ENCODE data around the gene GREB1L. TPM values are rescaled to one million over a fixed set of nuclear protein-coding genes. Genes with fewer than 3 reads are reported as not detected.

The GREB1L gene
- total RNA-seq, 1 donor from 2014 or later, result 0.98 TPM

GRCh38 chr18:21486905-21487437 is 244.9 kb downstream of the GREB1L start:
- Histone ChIP-seq H3K9me3 (no peaks in the 10 kb centered on the region), H3K4me1 (no peaks in the 10 kb centered on the region), H3K4me3 (no peak overlapping the region), H3K36me3 (no peaks in the 10 kb centered on the region), H3K27ac (no peak overlapping the region), H3K27me3 (no peaks in the 10 kb centered on the region)
- TF ChIP-seq POLR2A (IDR thresholded peaks at IDR 0.05) (no peak), POLR2AphosphoS5 (IDR thresholded peaks at IDR 0.05; ENCODE audit: insufficient read depth in 1 of 2, low read depth in 1 of 2) (no peak)
- TF ChIP-seq, protein P1, sequence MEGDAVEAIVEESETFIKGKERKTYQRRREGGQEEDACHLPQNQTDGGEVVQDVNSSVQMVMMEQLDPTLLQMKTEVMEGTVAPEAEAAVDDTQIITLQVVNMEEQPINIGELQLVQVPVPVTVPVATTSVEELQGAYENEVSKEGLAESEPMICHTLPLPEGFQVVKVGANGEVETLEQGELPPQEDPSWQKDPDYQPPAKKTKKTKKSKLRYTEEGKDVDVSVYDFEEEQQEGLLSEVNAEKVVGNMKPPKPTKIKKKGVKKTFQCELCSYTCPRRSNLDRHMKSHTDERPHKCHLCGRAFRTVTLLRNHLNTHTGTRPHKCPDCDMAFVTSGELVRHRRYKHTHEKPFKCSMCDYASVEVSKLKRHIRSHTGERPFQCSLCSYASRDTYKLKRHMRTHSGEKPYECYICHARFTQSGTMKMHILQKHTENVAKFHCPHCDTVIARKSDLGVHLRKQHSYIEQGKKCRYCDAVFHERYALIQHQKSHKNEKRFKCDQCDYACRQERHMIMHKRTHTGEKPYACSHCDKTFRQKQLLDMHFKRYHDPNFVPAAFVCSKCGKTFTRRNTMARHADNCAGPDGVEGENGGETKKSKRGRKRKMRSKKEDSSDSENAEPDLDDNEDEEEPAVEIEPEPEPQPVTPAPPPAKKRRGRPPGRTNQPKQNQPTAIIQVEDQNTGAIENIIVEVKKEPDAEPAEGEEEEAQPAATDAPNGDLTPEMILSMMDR (IDR thresholded peaks at IDR 0.05), result no peak
- intact Hi-C loops (cut with DNase I), result no loop called here
- DNase-seq (ENCODE audit: extremely low spot score in 2 of 2), result no peak

DNA sequence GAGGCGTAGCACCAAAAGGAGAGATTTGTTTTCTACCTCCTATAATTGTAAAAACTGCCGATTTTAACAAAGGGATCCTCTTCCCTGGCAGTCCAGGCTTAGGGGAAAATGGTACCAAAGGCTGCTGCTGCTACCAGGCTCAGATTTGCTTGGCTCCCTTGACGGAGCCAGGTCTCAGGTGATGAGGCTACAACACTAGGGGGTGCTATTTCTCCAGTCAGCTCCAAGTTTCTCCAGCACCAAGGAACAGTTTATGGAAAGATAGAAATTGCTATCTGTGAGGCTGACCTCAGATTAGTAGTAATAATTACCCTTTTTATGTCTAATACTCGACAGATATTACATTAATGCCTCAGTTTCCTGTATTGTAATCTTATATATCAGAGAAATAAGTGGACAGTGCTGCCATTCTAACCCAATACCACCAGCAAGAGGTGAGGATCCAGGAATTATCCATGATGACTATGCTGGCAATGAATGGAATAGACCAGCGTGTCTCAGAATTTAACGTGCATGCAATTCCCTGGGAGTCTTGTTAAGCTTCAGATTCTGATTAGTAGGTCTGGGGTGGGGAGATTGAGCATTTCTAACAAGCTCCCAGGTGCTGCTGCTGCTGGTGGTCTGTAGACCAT is 247.2 kb downstream of the GREB1L start:
- H3K9me3 ChIP-seq, result no peaks in the 10 kb centered on the region
- H3K4me3 ChIP-seq, result no peak overlapping the region
- H3K27me3 ChIP-seq, result no peaks in the 10 kb centered on the region
- TF ChIP-seq, protein P1 (IDR thresholded peaks at IDR 0.05), result peak in 2 of 3 experiments; percentile 23 to 26
- TF ChIP-seq POLR2AphosphoS5 (IDR thresholded peaks at IDR 0.05; ENCODE audit: insufficient read depth in 1 of 2, low read depth in 1 of 2) (no peak), POLR2A (IDR thresholded peaks at IDR 0.05) (no peak)
- H3K4me1 ChIP-seq, result no peaks in the 10 kb centered on the region
- no peak for DNase-seq (ENCODE audit: extremely low spot score in 2 of 2)
- H3K27ac ChIP-seq, result no peak overlapping the region
- H3K36me3 ChIP-seq, result no peaks in the 10 kb centered on the region
- intact Hi-C loops (cut with DNase I), result no loop called here

DNA sequence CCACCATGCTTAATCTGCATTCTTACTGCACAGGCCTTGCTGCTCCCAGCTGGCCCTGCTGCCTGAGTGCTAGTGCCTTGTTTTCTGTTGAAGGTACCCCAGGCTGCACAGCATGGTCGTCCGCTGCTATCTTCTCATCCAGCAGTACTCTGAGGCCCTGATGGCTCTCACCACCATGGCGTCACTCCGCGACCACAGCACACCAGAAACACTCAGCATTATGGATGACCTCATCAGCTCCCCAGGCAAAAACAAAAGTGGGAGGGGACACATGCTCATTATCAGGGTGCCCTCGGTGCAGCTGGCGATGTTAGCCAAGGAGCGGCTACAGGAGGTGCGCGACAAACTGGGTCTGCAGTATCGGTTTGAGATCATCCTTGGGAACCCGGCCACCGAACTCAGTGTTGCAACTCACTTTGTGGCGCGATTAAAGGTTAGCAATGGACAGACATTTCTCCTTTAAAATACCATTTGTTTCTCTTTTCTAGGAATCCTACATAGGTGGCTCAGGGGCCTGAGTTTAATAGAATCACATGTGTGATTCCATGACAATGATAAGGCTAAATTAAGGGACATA is 248.0 kb downstream of the GREB1L start:
- H3K9me3 ChIP-seq, result no peaks in the 10 kb centered on the region
- H3K36me3 ChIP-seq, result no peaks in the 10 kb centered on the region
- DNase-seq (ENCODE audit: extremely low spot score in 2 of 2), result no peak
- intact Hi-C loops (cut with DNase I), result no loop called here
- H3K27me3 ChIP-seq, result no peaks in the 10 kb centered on the region
- TF ChIP-seq POLR2AphosphoS5 (IDR thresholded peaks at IDR 0.05; ENCODE audit: insufficient read depth in 1 of 2, low read depth in 1 of 2) (no peak), POLR2A (IDR thresholded peaks at IDR 0.05) (no peak)
- TF ChIP-seq, protein P1 (IDR thresholded peaks at IDR 0.05), result no peak
- H3K4me3 ChIP-seq, result no peak overlapping the region
- no peak overlapping the region for H3K27ac ChIP-seq
- no peaks in the 10 kb centered on the region for H3K4me1 ChIP-seq

- Histone ChIP-seq H3K9me3 (no peaks in the 10 kb centered on the region), H3K4me3 (no peak overlapping the region), H3K27me3 (no peaks in the 10 kb centered on the region), H3K36me3 (no peaks in the 10 kb centered on the region), H3K27ac (no peak overlapping the region), H3K4me1 (no peaks in the 10 kb centered on the region)
- no peak for DNase-seq (ENCODE audit: extremely low spot score in 2 of 2)
- TF ChIP-seq POLR2A (IDR thresholded peaks at IDR 0.05) (no peak), POLR2AphosphoS5 (IDR thresholded peaks at IDR 0.05; ENCODE audit: insufficient read depth in 1 of 2, low read depth in 1 of 2) (no peak)
- TF ChIP-seq, protein P1 (IDR thresholded peaks at IDR 0.05), result no peak
- intact Hi-C loops (cut with DNase I), result no loop called here
Observed at GRCh38 chr18:21490748-21491147, 248.7 kb downstream of the GREB1L start.

- H3K4me1 ChIP-seq, result no peaks in the 10 kb centered on the region
- TF ChIP-seq, protein P1 (IDR thresholded peaks at IDR 0.05), result no peak
- no peak for TF ChIP-seq POLR2A (IDR thresholded peaks at IDR 0.05)
- TF ChIP-seq POLR2AphosphoS5 (IDR thresholded peaks at IDR 0.05; ENCODE audit: insufficient read depth in 1 of 2, low read depth in 1 of 2), result no peak
- DNase-seq (ENCODE audit: extremely low spot score in 2 of 2), result no peak
- no peak overlapping the region for H3K4me3 ChIP-seq
- intact Hi-C loops (cut with DNase I), result no loop called here
- no peaks in the 10 kb centered on the region for H3K27me3 ChIP-seq
- H3K36me3 ChIP-seq, result no peaks in the 10 kb centered on the region
- no peak overlapping the region for H3K27ac ChIP-seq
- H3K9me3 ChIP-seq, result no peaks in the 10 kb centered on the region
Observed at GRCh38 chr18:21496277-21496835, 254.3 kb downstream of the GREB1L start.

All from vagina (tissue), 2 donors.